Subcutaneous abdominal adipose tissue (tissue), 5 donors: Measurements from ENCODE around the gene STAU1.
A peak's percentile ranks its signal among the peaks of the same experiment; 100 is the strongest.

Source experiments
- H3K27ac ChIP-seq: one replicate; pipeline ENCODE4 v1.7.0; 2013; ENCODE audit warnings: low read depth, mild to moderate bottlenecking, inconsistent platforms, low read length, moderate library complexity
- H3K27me3 ChIP-seq, 5 donors: one replicate each; pipeline ENCODE4 v1.7.0; 2013; ENCODE audit warnings: low read length in 5 of 5, inconsistent platforms in 1 of 5; ENCODE audit not compliant: control insufficient read depth in 5 of 5, insufficient read depth in 4 of 5
- H3K36me3 ChIP-seq, 5 donors: one replicate each; pipeline ENCODE4 v1.7.0; 2013; ENCODE audit warnings: low read length in 5 of 5; ENCODE audit not compliant: control insufficient read depth in 5 of 5, insufficient read depth in 5 of 5
- H3K4me1 ChIP-seq, 5 donors: one replicate each; pipeline ENCODE4 v1.7.0; 2013; ENCODE audit warnings: low read length in 5 of 5, mild to moderate bottlenecking in 3 of 5, moderate library complexity in 1 of 5; ENCODE audit not compliant: control insufficient read depth in 5 of 5, insufficient read depth in 5 of 5
- H3K4me3 ChIP-seq, 5 donors: one replicate each; pipeline ENCODE4 v1.7.0; 2013; ENCODE audit warnings: low read length in 5 of 5, low read depth in 1 of 5
- H3K9ac ChIP-seq, 5 donors: one replicate each; pipeline ENCODE4 v1.7.0; 2013; ENCODE audit warnings: low read length in 5 of 5, mild to moderate bottlenecking in 4 of 5, moderate library complexity in 3 of 5
- H3K9me3 ChIP-seq, 5 donors: one replicate each; pipeline ENCODE4 v1.7.0; 2013; ENCODE audit warnings: low read length in 5 of 5; ENCODE audit not compliant: control insufficient read depth in 5 of 5
- donor health status: healthy.
- donor health status: healthy.
- donor health status: healthy.
- donor health status: healthy.
- donor health status: healthy.

Gene STAU1, protein sequence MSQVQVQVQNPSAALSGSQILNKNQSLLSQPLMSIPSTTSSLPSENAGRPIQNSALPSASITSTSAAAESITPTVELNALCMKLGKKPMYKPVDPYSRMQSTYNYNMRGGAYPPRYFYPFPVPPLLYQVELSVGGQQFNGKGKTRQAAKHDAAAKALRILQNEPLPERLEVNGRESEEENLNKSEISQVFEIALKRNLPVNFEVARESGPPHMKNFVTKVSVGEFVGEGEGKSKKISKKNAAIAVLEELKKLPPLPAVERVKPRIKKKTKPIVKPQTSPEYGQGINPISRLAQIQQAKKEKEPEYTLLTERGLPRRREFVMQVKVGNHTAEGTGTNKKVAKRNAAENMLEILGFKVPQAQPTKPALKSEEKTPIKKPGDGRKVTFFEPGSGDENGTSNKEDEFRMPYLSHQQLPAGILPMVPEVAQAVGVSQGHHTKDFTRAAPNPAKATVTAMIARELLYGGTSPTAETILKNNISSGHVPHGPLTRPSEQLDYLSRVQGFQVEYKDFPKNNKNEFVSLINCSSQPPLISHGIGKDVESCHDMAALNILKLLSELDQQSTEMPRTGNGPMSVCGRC

DNA sequence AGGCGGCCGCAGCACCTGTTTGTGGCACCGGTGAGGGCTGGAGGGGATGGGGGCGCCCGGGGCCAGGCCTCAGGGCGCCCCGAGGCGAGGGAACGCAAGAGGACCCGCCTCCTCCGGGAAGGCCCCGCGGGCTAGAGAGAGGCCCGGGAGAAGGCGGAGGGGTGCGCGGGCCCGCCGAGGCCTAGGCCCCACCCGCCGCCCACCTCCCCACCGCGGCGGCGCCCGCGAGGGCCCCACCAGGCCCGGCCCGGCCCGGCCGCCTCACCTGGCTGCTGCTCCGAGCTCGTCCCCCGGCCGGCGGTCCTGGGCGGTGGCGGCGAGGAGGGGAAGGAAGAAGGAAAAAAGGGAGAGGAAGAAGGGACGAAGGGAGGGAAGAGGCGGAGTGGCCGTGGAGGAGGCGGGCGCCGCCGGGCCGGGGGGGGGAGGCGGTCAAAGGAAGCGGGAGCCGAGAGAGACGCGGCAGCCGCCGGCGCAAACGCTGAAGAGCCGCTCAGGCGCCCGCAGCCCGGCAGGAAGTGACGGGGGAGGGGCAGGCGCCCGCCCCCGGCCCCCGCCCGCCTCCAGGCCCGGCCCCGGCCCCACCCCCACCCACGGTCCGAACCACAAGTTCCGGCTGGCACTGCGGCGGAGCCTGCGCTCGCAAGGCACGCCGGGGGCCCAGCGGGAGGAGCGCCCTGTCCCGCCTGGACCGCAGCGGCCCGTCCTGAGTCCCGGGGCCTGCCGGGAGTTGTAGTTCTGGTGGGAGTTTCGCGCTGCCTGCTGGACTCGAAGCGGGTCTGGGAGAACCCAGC, at the start of gene STAU1:
Gene STAU1 (minus strand): TSS at position 484 of the 791 bp plus-strand sequence. CDS start 22,133 bp downstream, outside the sequence.
- H3K4me3 ChIP-seq = peak within 1 kb of the TSS; percentile 83 to 96 (median 88)
- no peaks in the 10 kb centered on the region for H3K36me3 ChIP-seq
- H3K27ac ChIP-seq = peak within 1 kb of the TSS; percentile 82
- no peaks in the 10 kb centered on the region for H3K27me3 ChIP-seq
- H3K4me1 ChIP-seq = peaks cover 2 to 31% (median 19%) of the 10 kb centered on the region in 5 donors
- H3K9ac ChIP-seq = peak within 1 kb of the TSS; percentile 78 to 92 (median 87)
- H3K9me3 ChIP-seq = no peaks in the 10 kb centered on the region

DNA sequence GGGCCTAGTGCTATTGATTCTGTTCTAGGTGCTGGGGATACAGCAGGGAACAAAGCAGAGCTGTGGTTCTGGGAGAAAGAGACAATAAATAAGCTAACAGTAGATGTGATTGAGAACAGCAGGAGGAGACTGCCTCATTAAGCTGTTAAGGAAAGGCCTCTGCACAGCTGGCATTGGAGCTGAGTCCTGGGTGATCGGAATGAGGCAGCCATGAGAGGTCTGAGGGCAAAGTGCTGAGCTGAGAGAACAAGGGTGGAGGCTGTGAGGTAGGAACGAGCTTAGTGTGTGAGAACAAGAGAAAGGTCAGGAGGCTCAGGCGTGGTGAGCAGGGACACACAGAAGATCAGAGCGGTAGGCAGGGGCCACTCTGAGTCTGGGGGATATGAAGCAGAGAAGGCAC, 49.4 kb upstream of the STAU1 start:
- H3K9ac ChIP-seq = no peak overlapping the region
- no peak overlapping the region for H3K27ac ChIP-seq
- no peaks in the 10 kb centered on the region for H3K27me3 ChIP-seq
- peaks cover 14 to 94% (median 82%) of the 10 kb centered on the region in 5 donors for H3K36me3 ChIP-seq
- H3K4me1 ChIP-seq = no peaks in the 10 kb centered on the region
- no peaks in the 10 kb centered on the region for H3K9me3 ChIP-seq
- no peak overlapping the region for H3K4me3 ChIP-seq

- H3K4me3 ChIP-seq = no peak overlapping the region
- peaks cover 0 to 3% (median 0%) of the 10 kb centered on the region in 5 donors for H3K4me1 ChIP-seq
- H3K27ac ChIP-seq = no peak overlapping the region
- H3K27me3 ChIP-seq = no peaks in the 10 kb centered on the region
- H3K9me3 ChIP-seq = no peaks in the 10 kb centered on the region
- peaks cover 12 to 93% (median 80%) of the 10 kb centered on the region in 5 donors for H3K36me3 ChIP-seq
- H3K9ac ChIP-seq = no peak overlapping the region
These were observed 48.2 kb upstream of the STAU1 start for GRCh38 chr20:49236301-49236700.

- Histone ChIP-seq H3K9ac (no peak overlapping the region), H3K36me3 (peaks cover 5 to 93% (median 84%) of the 10 kb centered on the region in 5 donors), H3K27ac (no peak overlapping the region), H3K4me3 (no peak overlapping the region), H3K9me3 (no peaks in the 10 kb centered on the region), H3K27me3 (no peaks in the 10 kb centered on the region), H3K4me1 (peaks cover 0 to 13% (median 0%) of the 10 kb centered on the region in 5 donors)
These were observed 46.7 kb upstream of the STAU1 start for GRCh38 chr20:49234831-49235230.

DNA sequence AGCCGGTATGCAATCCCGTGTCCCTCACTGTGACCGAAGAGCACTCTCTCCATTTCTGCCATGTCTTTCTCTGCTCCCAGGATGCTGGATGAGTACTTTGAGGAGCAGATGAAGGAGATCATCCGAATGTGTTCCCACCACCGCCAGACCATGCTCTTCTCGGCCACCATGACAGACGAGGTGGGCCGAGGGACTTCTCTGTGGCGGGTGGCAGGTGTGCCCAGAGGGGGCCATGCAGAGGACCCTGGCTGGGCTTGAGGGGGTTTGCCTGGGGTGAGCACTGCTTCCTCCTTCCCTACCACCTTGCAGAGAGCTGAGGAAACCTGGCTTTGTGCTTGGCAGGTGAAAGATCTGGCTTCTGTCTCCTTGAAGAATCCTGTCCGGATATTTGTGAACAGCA, 45.1 kb upstream of the STAU1 start:
- Histone ChIP-seq H3K9me3 (no peaks in the 10 kb centered on the region), H3K36me3 (peaks cover 6 to 91% (median 84%) of the 10 kb centered on the region in 5 donors), H3K9ac (peak overlapping the region in 1 of 5 donors; percentile 30), H3K4me1 (peaks cover 0 to 13% (median 0%) of the 10 kb centered on the region in 5 donors), H3K27me3 (no peaks in the 10 kb centered on the region), H3K27ac (no peak overlapping the region), H3K4me3 (no peak overlapping the region)

DNA sequence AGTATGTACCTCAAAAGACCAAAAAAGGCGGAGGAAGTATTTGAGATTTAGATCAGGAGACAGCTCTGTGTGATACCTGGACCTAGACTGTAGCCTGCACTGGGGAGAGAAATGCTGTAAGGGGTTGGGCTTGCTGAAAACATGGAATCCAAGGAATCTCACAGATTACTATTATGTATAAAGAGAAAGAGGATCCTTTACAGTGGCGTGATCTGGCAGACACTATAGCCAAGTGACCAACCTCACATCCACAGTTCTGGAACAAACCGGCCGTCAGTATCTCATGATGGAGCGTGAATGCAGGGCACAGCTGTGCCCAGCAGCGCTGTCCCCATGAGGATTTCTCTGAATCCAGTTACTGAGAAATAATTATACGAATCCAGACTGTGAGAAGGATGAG, 43.3 kb upstream of the STAU1 start:
- Histone ChIP-seq H3K27ac (no peak overlapping the region), H3K9me3 (no peaks in the 10 kb centered on the region), H3K27me3 (no peaks in the 10 kb centered on the region), H3K9ac (no peak overlapping the region), H3K4me1 (peaks cover 0 to 13% (median 0%) of the 10 kb centered on the region in 5 donors), H3K4me3 (no peak overlapping the region), H3K36me3 (peaks cover 6 to 83% (median 76%) of the 10 kb centered on the region in 5 donors)

DNA sequence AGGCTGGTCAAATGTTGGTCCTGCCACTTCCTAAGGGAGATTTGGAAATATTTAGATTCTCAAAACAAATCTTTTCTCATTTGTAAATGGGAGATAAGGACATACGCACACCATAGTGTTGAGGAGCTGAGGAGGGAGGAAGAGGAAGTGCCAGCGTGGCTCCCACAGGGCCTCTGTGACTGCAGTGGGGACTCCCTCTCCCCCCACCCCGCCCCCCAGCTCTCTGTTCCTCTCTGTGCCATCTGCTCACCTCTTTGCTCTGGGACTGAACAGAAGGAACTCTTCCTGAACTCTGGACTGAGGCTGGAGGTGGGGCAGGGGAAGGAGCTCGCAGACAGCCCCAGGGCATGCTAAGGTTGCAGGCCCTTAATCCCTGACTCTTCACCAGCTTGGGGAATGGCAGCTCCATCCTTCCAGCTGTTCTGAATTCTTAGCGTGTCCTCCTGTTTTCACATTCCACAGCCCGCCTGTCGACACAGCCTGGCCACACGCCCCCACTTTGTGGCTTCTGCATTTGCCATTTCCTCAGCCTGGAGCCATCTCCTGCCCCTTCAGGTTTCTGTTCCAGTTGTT, 42.5 kb upstream of the STAU1 start:
- Histone ChIP-seq H3K9ac (no peak overlapping the region), H3K9me3 (no peaks in the 10 kb centered on the region), H3K36me3 (peaks cover 6 to 84% (median 78%) of the 10 kb centered on the region in 5 donors), H3K27me3 (no peaks in the 10 kb centered on the region), H3K27ac (no peak overlapping the region), H3K4me3 (no peak overlapping the region), H3K4me1 (peaks cover 0 to 13% (median 0%) of the 10 kb centered on the region in 5 donors)

DNA sequence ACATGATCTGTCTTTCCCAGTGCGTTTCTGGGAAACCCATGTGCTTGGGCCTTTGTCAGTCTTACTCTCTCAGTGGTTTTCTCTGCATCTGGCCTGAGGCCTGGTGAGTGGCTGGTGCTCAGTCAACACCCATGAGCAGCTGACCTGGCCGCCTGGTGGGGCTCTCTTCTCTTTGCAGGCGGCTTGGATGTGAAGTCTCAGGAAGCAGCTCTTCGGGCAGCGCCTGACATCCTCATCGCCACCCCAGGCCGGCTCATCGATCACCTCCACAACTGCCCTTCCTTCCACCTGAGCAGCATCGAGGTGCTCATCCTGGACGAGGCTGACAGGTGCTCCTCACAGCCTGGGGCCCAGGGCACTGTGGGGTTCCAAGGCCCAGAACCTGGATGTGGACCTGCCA, 41.9 kb upstream of the STAU1 start:
- Histone ChIP-seq H3K9ac (no peak overlapping the region), H3K4me1 (peaks cover 0 to 13% (median 0%) of the 10 kb centered on the region in 5 donors), H3K27me3 (no peaks in the 10 kb centered on the region), H3K27ac (no peak overlapping the region), H3K4me3 (no peak overlapping the region), H3K36me3 (peaks cover 3 to 84% (median 76%) of the 10 kb centered on the region in 5 donors), H3K9me3 (no peaks in the 10 kb centered on the region)

- Histone ChIP-seq H3K9ac (no peak overlapping the region), H3K9me3 (no peaks in the 10 kb centered on the region), H3K27me3 (no peaks in the 10 kb centered on the region), H3K4me3 (no peak overlapping the region), H3K27ac (no peak overlapping the region), H3K4me1 (peaks cover 0 to 13% (median 0%) of the 10 kb centered on the region in 5 donors), H3K36me3 (peaks cover 8 to 84% (median 76%) of the 10 kb centered on the region in 5 donors)
These were observed 41.2 kb upstream of the STAU1 start for GRCh38 chr20:49229381-49229780.
